NCI-H446 (cell line): ENCODE data around the gene CRYBG1.

ENCODE experiments used
- DNase-seq, 2 experiments: peaks; one replicate each; lab custom pipeline; 2025; lab: John Stamatoyannopoulos, UW

CRYBG1 gene

DNA sequence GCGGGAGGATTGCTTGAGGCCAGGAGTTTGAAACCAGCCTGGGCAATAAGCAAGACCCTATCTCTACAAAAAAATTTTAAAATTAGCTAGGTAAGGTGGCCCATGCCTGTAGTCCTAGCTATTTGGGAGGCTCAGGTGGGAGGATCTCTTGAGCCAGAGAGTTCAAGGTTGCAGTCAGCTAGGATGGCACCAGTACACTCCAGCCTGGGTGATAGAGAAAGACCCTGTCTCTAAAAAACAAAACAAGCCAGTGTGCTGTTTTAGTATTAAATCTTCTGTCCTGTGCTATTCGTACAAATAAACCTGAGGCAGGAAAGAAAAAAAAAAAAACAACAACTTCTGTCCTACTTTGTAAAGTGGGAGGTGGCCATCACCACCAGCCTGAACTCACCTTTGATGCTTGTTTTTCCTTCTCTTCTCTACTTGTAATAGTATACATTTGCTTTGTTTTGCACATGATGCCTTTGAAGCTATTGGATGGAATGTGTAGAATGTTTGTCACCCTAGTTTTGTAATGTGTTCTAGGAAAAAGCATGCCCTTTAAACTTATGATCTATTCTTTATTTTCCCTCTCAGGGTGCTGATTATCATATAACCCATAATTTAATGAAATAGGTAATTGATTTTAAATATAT lies 102.5 kb downstream of the CRYBG1 start:
- no peak for DNase-seq

DNA sequence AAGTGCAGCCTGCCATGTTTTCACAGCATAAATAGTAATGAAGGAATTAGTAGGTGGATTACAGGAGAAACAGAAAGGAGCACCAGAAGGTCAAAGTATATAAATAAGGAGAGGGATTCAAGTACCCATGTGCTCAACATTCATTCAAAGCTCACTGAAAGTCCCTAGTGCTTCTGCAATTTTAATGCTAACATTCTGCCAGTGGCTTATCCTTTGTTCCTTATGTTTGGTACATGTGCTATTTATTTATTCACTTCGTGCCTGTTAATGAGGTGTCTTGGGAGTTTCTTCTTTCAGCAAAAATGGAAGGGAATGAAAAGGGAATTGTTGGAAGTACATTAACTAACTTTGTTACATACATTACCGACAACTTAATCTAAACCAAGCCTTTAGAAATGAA lies 105.7 kb downstream of the CRYBG1 start:
- no peak for DNase-seq

DNA sequence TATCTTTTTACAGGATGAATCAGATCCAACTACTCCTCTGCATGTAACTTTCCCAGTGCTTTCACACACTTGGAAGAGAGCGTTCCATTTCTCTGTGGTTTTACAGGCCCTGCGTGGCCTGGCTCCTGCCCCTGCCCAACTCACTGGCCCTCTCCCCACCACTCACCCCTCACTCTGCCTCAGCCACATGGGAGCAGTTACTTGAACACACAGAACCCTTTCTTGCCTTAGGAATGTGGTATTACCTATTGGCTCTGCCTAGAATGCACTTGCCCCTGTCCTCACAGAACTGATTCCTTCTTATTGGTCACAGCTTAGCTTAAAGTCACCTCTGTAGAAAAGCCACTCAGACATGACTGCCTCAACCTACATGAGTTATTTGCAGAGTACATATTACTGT lies 108.4 kb downstream of the CRYBG1 start:
- no peak for DNase-seq

DNA sequence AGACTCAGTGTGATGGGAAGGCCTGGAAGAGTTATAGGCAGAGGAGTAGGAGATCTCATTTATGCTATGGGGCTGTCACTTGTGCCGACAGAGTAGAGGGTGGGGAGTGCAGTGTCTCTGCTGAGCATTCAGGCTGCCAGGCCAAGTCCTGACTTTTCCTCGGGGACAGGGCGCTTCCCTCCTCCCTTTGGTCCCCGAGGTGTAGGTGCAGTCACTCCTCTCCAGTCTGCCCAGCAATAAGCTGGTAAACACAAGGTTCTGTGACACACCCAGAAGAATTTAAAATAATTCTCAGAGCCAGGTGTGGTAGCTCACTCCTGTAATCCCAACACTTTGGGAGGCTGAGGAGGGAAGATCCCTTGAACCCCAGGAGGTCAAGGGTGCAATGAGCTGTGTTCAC lies 109.4 kb downstream of the CRYBG1 start:
- DNase-seq, result no peak

DNA sequence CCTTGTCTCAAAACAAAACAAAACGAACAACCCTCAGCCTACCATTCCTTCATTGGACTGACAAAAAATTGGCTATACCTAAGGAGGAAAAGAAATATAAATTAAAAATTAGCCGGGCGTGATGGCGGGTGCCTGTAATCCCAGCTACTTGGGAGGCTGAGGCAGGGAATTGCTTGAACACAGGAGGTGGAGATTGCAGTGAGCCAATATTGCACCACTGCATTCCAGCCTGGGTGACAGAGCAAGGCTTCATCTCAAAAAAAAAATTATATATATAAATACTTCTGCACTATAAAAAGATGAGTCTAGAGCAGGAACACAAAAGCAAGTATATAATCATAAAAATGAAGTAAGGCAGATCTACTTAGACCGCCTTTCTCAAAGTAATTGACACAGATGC lies 109.8 kb downstream of the CRYBG1 start:
- no peak for DNase-seq

DNA sequence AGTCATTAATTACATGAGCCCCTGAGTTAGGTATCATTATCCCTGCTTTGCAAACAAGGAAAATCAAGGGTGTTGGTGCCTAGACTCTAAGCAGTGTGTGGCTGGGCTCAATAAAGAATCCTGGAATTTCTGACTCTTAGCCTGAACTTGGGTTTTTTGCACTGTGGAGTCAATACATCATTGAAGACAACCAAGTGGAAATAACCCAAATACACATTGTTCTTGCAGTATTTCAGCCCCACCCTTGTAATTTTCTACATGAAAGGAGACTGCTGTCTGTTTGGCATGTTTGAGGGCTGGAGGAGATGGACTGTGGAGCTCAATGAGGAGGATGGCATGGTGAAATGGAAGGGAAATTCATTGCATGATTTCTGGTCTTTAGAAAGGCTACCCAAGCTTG lies 110.3 kb downstream of the CRYBG1 start:
- DNase-seq, result no peak

DNA sequence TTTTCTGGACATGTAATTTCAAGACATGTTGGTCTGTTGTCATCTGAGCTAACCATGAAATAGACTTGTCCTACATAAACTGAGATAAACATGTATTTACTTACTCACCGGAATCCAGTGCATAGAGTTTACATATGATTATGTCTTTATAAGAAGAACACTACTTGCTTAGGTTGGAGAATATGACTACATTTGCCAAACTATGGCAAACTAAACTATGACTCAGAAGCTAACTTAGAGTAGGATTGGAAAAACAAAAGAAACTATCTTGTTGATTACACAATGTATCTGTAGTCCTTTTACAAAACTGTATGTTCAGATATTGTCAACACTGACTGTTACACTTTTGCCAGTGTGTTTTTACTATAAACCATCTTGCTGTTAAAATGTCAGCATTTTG lies 113.3 kb downstream of the CRYBG1 start:
- DNase-seq, result no peak

DNA sequence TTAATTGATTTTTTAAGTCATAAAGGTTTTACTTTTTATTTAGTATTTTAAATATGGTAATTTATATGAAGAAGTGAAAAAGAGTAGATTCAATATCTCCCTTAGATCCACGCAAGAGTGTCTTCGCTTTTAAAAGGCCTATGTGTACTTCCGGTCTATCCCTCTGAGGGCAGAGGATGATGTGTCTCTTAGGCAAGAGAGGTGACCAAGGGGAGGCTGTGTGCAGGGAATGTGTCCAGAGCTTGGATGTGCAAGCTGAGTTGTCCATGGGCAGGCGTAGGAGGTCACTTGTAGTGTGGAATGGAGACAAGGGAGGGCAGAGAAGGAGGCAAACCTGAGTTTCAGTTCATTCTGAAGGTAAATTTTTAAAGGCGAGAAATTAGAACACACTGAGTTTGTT lies 113.9 kb downstream of the CRYBG1 start:
- DNase-seq, result no peak

DNA sequence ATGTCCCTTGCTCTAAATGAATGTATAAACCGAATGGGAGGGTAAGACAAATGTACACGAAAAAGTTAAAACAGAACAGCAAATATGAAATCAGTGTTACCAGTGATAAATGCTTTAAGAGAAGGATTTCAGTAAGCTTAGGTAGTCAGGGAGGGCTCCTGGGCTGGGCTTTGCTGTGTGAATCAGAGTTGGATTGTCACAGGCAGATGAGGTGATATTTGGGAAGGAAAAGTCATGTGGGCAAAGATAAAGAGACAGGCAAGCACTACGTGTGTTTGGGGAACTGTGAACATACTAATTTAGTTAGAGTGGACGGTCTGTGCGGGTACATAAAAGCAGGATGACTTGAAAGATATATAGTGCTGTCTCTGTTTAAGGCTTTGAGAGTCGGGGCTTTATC lies 114.8 kb downstream of the CRYBG1 start:
- no peak for DNase-seq

DNA sequence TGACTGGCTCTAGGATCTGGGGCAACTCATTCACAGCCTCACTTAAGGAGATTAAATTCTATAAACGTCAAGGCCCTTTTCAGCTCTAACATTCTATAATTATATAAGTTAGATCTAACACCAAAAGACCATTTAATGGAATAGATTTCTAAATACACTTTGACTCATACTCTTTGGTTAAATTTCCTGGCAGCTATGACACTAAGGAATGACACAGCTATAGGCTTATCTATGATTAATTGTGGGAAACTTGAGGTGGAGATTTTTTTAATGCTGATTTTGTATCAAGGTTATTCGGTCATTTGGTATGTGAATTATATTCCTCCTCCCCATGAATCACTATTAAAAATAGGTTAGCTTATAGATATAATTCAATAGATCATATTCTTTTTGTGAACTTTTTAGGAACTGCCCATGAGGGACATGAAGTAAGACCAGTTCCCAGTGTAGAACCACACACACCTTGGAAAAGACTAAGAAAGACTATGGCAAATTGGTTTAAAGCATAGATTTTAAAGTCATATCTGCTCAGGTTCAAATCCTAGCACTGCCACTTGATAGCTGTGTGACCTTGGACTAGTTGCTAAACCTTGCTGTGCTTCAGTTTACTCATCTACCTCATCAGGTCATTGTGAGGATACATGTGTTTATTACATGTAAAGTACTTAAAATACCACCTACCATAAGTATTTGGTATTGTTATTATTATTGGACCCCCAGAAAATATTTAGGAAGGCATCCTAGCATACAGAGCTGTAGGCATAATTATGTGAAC lies 116.0 kb downstream of the CRYBG1 start:
- no peak for DNase-seq

DNA sequence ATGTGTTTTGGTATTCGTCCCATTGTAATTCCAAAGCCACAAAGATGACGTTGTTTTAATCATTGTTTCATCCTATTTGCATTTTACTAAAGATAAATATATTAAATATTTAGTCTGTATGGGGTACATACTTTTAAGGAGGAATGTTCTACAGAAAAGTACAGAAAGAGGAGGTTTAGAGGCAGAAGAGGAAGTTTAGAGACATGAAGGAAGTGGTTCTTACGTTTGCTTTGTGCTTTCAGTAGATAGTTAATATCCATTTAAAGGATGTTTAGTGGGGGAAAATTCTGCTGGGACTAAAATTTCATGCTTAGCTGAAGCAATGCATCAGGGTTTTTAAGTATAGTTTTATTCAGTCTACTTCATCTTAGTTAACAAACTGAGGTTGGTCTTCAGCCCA lies 116.6 kb downstream of the CRYBG1 start:
- no peak for DNase-seq

DNA sequence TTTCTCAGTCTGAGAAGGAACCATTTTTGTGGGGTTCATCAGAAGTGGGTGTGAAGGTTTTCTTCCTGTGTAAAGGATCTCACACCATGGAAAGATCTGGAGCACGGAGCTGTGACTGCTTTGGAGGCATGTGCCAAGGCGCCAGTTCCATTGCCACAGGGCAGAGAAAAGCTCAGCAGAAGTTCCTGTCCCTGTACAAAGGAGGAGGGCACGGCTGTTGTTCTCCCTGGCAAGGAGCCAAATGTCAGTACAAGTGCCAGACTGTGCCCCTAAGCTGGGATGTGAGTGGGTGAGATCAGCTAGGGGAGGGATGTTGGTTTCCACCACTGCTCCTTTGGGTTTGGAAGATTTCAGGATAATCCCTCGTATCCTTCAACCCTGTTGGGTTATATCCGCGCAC lies 117.3 kb downstream of the CRYBG1 start:
- no peak for DNase-seq

DNA sequence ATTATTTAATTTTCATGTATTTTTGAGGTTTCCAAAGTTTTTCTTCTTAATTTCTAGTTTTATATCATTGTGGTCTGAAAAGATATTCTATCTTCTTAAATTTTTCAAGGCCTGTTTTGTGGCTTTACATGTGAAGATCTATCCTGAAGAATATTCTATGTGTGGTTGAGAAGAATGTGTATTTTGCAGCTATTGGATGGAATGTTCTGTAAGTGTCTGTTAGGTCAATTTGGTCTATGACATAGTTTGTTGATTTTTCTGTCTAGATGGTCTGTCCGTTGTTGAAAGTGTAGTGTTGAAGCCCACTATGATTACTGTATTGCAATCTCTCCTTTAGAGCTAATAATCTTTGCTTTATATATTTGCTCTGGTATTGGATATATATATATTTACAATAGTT lies 125.7 kb downstream of the CRYBG1 start:
- DNase-seq, result no peak

DNA sequence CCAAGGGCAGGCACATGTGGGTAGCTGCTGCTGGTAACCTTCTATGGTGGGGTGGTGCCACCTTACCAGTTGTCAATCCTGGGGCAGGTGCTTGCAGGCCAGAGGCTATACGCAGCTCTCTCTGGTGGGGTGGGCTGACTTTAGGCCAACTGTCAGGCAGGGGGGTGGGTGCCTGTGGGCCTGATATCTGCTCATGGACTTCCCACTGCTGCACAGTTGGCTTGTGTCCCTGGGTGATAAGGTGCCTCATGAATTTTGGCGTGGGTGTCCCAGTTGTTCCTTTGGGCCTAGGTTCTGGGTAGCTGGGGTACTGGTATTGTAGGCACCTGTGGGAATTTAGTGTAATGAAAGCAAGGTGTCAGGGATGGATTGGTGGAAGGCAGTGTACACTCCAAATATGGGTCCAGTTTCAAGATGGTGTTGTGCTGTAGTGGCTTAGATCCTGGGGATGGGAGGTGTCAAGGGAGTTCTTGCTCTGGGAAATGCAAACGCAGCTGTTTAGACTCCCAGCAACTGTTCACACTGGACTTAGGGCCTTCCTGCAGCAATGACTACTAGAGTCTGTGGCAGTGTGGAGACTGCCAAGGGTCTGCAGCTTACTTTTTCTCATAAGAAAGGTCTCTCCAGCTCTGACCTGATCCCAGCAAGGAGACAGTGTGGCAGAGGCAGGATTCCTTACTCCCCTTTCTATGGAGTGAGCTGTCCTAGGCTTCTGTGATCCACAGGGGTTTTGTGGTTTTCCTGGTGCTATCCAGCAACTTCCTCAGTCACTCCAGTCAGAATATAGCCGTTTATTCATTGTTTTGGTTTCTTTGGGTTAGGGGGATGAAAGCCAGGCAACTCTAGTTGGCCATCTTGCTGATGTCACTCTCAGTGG lies 128.2 kb downstream of the CRYBG1 start:
- no peak for DNase-seq

DNA sequence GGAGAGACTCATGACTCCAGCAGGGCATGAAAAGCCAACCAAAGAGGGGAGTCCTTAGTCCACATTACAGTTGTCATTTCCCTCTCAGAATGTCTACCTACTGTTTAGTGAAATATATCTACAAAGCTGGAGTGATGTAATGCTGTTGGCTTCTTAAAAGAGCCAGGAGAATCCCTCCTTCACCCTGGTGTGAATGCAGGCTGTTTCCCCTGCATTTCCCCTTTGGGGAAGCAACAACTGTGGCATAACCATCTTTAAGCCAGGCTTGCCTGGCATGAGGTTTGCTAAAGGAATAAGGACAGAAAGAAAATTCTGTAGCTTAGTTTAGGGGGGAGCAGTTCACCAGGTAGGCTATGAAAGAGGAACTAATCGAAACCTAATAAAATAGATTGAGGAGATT lies 129.5 kb downstream of the CRYBG1 start:
- DNase-seq, result no peak

DNA sequence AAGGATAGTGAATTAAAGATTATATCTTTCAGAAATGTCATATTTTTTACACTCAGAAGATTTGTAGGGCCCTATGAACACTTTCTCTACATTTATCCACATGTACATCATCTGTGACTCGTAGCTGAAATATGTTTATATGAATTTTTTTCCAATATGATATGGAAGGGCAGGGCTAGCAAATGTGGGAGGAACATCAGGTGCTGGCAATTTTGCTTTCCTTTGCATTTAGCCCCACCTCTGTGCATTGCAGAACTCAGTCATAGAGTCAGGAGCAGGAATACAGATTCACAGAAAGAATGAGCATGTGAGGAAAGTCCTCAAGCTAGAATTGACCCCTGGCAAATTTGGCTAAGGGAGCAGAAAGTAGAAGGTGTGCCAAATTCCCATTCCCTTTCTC lies 129.9 kb downstream of the CRYBG1 start:
- DNase-seq, result no peak

DNA sequence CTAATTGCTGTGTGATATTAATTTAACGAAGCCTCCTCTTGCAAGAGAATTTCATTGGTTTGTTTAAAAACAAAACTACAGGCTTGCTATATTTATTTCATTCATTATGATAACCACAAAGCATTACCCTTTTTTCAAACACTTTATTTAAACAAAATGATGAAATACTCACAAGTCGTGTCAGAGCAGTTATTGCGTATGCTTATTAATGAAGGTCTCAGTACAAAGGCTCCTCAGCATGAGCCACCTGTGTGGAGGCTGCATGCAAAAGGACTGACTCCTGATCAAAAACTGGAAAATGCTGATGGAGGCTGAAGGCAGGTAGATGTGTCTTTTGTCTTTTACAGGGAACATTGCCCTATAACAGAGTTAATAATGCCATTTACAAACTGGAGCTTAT lies 130.5 kb downstream of the CRYBG1 start:
- no peak for DNase-seq

DNA sequence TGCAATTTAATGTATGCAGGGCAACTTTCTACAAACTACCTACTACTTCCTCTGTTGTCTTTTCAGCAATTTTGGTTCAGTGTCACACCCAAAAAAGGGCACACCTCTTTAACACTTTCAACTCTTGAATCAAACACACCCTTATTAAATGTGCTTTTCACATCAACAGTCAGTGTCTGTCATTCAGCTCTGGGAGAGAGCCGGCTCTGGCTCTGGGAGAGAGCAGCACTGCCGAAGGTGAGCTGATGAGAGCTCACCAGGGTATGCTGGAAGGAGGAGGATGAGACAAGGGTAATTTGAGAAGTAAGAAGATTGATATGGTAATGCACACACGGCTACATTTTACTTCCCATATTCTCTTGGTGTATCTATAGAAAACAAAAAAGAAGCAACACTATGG lies 134.5 kb downstream of the CRYBG1 start:
- no peak for DNase-seq

DNA sequence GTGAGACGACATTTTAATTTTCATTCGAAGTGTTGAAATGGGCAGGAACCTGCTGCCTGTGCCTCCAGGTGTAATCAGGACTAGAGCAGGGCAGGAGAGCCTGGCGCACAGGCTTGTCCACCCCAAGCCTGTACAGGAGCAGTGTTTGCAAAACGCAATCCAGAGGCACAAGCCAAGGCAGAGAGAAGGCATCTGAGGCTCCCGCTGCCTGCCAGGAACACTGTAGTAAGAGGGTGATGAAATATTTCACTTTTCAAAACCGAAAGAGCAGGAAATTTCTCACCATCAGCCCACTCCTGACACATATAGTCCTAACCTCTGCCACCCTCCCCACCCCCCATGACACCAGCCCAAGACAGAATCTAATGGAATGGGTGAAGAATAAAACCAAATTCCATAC lies 136.3 kb downstream of the CRYBG1 start:
- no peak for DNase-seq

DNA sequence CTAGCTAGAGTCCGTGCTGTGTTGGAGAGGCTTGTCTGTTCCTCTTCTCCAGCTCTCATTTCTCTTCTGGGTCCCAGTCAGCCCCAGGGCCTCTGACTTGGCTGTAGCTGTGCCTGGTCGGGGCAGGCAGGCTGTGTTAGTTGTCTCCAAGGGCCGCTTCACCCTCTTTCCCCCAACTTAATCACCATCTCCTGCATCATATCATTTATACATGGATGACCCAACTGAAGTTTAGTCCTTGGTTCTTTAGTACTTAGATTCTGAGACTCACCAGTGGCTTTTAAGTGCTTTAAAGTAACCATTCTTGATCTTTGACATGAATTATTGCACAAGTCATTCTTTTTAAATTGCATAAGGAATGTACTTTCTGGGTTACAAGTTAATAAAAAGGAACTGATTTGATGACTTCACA lies 141.4 kb downstream of the CRYBG1 start:
- no peak for DNase-seq

DNA sequence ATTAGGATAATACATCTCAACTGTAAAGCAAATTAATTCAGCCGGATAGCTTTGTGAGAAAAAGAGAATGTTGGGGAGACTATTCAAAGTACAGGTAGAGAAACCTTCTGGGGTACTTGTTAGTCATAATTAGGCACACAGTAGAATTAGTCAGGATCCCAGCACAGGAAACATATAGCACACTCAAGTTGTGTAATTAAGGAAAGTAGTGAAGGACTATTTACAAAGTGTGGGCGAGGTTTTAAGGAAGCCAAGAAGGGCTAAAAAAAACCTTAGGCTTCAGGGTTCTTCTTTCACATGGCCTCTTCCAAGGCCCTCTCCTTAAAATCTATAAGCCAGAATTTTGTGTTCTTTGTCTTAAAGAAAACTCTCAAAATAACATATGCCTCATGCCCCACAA lies 142.0 kb downstream of the CRYBG1 start:
- no peak for DNase-seq

DNA sequence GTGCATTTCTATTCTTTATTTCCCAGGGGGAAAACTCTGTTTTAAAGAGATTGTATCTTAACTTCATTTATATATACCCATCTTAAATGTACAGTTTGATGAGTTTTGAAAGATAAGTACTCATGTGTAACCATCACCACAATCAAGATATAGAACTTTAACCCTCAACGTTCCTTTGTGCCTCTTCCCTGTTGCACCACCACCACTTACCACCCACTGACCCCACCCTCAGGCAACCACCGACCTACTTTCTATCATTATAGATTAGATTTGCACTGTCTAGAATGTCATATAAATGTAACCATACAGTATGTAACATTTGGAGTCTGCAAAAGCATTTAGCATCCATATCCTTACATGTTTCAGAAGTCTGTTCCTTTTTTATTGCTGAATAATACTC lies 147.8 kb downstream of the CRYBG1 start:
- no peak for DNase-seq

DNA sequence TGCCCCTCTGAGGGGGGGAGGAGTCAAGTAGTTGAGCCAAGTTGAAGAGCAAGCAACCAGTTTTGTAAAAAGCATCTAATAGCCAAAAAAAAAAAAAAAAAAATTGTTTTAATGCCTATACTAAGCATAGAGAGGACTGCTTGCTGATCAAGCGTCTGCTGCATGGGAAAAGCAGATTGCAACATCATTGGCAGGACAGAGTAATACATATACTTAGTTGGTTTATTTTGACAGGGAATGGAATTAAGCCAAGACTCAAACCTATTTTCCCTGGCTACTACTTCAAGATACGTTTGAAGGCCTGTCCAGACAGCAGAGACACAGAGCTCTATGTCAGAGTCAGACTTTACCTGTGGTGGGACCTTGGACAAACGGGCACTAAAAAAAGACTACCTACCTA lies 148.3 kb downstream of the CRYBG1 start:
- DNase-seq, result no peak
